SHP77 treated with DMSO at 0.1 percent for 48 hours (cell line): ENCODE results near the gene EIF3D.

Source experiments
- DNase-seq: peaks from one replicate; lab custom pipeline; 2025; lab: John Stamatoyannopoulos, UW

EIF3D gene

DNA sequence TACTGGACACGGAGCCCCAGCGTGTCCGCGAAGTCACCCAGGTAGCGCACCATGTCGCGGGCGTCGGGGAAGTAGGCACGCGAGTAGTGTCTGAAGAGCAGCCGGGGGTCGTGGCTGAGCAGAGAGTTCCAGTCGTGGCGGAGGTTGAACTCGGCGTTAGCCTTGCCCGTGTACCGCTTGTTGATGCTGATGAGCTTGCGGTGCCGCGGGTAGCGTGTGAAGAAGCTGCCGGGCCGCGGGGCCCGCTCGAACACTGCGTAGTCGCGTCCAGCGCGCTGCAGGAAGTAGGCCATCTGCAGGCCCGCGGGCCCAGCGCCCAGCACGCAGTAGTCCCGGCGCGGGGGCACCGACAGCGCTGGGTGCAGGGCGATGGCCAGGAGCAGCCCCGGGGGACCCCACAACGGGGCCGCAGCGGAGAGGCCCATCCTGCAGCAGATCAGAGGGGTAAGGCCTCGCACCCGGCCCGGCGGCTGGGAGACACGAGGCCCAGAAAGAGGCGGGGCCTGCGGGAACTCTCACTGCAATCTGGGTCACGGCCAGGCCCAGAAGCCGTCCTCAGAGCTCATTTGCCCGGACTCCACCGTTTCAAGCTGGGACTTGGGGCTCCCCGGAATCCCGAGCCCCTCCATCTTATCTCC is 22.8 kb downstream of the EIF3D start:
- no peak for DNase-seq

DNA sequence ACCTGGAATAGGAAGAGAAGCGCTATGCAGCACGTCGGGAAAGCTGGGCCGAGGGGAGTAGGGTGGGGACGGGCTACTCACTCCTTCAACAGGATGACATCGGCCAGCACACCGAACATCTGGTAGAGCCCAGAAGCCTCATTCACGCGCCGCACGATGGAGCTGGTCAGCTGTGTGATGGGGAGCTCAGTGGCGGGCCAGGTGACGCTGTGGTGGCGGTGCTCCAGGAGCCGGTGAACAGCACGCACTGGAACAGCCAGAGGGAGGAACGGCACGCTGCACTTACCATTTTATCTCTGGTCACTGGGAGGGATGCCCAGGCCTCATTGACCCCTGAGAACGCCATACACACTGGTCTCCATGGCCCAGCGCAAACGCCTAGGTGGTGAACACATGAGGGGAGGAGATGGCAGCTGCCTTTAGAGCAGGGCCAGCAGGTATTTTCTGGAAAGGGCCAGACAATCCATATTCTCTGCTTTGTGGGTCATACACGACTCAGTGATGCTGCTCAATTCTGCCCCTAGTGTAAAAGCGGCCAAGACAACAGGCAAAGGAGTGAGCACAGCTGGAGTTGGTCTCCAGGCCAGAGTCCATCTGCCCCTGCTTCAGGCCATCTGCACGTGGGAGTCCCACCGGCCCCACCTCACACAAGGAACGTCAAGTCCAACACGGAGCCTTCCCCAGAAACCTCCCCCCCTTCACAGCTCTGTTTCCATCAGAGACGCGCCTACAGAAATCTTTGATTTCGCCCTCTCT is 30.9 kb downstream of the EIF3D start:
- no peak for DNase-seq

- DNase-seq, result no peak
Measured at GRCh38 chr22:36493690-36494110, 35.3 kb downstream of the EIF3D start.

- DNase-seq, result no peak
Measured at GRCh38 chr22:36492109-36492508, 36.9 kb downstream of the EIF3D start.

DNA sequence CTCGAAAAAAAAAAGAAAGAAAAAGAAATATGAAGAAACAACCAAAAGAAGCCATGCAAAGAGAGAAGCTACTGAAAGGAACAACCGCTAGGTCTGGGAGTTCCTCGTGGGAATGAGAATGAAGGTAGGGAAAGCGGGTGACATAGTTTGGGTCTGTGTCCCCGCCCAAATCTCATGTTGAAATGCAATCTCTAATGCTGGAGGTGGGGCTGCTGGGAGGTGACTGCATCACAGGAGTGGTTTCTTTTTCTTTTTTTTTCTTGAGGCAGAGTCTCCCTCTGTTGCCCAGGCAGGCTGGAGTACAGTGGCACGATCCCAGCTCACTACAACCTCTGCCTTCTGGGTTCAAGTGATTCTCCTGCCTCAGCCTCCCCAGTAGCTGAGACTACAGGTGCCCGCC is 37.8 kb downstream of the EIF3D start:
- DNase-seq, result no peak

GRCh38 chr22:36486619-36487384 is 42.2 kb downstream of the EIF3D start:
- DNase-seq, result no peak

DNA sequence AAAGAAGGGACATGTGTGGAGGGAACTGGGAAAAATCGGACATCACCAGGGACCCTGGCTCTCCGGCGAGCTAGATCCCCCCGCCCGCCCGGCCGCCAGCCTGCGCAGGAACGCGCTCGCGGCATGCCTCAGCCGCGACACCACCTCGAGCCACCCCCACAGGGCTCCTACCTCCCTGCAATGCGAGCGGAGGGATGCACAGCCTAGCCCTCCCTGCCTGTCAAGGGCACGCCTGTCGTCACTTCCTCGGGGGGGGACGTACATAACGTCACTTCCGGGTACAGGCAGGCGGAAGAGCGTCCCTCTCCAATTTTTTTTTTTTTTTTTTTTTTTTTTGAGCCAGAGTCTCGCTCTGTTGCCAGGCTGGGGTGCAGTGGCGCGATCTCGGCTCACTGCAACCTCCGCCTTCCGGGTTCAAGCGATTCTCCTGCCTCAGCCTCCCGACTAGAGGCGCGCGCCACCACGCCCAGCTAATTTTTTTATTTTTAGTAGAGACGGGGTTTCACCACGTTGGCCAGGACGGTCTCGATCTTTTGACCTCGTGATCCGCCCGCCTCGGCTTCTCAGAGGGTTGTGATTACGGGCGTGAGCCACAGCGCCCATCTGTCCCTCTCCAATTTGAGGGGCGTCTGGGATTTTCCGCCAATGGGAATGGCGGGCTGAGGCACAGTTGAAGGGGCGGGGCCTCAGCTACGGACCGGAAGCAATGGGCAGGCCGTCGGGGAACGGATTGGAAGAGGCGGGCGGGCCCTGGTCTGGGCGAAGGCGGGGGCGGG is 47.4 kb downstream of the EIF3D start, which contains the start of gene TXN2:
TXN2 (minus strand) TSS at position 248 of the 776 bp plus-strand sequence. CDS start 803 bp downstream, outside the sequence.
- DNase-seq, result peak; percentile 88

DNA sequence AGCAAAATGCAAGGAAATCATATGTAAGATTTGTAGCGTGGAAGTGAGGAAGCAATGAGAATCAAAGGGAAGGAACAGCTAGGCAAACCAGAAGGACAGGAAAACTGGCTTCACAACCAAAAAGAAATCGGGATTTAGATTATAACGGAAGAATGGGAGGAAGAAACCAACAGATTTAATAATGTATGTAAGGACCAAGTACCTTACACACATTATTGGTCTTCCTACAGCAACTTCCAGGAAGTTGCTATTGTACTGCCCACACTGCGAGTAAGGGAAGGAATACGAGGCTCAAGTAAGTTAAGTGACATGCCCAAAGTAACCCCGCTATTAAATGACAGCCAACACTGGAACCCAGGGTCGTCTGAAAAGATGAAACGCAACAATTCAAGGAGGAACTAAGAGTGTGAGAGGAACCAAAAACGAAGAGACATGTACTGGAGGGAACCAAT is 48.0 kb downstream of the EIF3D start:
- no peak for DNase-seq

DNA sequence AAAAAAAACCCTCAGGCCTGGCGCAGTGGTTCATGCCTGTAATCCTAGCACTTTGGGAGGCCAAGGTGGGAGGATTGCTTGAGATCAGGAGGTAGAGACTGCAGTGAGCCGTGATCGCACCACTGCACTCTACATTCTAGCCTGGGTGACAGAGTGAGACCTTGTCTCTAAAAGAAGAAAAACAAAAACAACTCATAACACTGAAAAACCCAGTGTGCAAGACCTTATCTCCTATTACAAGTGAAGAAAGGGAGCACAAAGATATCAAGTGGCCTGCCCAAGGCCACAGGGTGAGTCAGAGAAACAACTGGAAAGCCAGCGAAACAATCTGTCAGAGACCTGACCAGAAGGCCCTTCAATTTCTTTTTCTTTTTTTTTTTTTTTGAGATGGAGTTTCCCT is 50.0 kb downstream of the EIF3D start:
- DNase-seq, result no peak

DNA sequence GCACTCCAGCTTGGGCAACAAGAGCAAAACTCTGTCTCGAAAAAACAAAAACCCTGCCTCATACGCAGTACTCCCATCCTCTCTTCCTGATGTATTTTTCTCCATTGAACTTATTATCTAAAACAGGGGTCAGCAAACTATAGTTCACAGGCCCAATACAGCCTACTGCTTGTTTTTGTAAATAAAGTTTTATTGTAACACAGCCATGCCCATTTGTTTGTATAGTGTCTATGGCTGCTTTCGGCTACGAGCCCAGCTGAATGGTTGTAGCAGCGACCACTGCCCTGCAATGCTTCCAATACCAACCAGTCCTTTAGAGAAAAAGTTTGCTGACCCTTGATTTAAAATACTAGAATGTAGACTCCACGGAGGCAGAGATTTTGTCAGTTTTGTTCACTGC is 53.6 kb downstream of the EIF3D start:
- no peak for DNase-seq

DNA sequence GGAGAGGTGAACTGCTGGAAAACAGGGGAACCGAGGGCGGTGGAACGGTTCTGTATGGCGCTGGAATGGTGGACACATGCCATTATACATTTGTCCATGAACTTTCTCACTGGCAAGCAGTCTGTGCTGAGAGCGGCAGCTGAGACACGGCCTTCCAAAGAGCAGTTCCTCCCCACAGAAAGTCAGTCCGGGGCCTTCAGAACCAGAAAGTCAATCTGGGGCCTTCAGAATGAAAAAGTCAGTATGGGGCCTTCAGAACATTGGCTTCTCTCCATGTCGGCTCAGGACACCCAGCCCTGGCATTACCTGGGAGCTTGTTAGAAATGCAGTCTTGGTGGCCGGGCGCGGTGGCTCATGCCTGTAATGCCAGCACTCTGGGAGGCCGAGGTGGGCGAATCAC is 56.3 kb downstream of the EIF3D start:
- DNase-seq, result no peak

DNA sequence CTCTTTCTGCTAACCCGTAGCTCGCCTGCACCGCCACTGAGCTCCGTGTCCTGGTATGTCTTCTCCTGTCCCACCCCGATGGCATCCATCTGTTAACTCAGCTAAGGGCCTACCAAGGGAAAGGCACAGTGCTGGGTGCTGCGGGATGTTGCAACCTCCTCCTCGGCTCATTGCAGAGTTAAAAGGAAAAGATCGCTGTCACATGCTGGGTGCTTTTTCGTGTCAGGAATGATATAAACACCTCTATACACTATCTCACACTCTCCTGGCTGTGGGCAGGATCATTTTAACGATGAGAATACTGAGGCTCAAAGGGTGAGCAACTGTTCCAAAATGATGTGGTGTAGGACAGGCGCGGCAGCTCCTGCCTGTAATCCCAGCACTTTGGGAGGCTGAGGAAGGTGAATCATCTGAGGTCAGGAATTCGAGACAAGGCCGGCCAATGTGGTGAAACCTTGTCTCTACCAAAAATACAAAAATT is 57.6 kb downstream of the EIF3D start:
- no peak for DNase-seq

GRCh38 chr22:36470994-36471331 is 58.0 kb downstream of the EIF3D start:
- no peak for DNase-seq

DNA sequence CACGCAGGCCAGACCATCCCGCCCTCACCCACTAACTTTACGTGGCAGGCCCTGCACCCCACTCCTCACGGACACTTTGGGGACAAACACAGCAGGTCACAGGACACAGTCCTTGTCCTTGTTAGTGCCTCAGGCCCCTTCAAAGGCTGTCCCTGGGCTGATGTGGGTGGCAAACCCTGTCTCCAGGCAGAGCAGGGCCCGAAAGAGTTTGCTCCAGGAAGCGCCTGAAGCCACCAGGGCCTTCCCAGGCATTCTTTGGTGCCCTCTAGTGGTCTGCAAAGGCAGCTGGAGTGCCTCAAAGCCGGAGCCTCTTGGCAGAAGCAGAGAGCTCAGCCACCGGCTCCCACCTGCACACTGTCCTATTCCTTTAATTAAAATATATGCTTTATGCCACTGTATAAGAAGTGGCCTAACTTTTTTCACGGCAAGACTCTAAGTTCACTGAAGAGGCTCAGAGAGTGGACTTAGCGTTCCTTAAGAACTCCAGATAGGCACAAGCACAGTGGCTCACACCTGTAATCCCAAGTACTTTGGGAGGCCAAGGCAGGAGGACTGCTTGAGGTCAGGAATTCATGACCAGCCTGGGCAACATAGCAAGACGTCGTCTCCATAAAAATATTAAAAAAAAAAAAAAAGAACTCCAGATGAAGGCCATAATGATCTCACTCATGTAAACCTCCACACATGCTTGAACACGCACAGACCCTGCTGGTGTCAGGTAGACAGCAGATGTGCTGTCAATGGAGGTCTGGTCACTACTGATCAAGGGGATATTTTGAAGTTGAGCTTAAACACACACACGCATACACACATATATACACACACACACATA is 58.6 kb downstream of the EIF3D start:
- DNase-seq, result peak; percentile 55

- DNase-seq, result no peak
Measured at GRCh38 chr22:36469094-36469710, 59.8 kb downstream of the EIF3D start.

DNA sequence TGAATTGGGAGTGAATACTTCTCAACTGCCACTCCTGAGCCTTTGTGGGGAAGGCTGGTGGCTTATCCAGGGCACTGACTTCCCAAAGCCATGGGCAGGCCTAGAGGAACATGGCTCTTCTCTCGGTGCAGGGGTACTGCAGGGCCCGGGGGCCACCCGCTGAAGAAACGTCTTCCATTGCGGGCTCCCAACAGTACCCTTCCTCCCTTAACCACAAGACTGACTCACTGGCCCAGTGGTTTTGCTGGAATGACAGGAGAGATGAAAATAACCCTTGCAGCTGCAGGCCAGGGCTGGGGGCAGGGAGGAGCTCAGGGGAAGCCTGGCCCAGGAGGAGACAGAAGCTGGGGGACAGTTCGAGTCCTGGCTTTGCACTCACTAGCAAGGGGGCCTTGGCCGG is 61.0 kb downstream of the EIF3D start:
- DNase-seq, result no peak

GRCh38 chr22:36467042-36467810 is 61.7 kb downstream of the EIF3D start:
- DNase-seq, result peak; percentile 25

DNA sequence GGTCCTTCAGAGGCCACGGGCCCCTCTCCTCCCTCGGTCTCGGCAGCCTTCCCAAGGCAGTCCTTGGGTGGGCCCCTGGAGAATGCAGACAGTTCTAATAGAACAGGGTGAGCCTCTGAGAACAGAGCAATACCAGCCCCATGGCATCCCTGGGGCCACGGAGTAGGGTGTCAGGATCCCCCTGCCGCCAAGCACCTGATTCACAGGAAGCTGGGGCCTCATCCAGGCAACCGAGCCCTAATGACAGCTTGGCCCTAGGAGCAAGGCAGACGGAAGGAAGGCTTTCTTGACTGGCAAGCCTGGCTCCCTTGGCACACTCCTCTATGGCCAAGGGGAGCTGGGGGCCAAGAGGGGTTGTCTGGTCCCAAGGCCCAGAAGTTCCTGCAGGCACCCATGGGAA is 62.7 kb downstream of the EIF3D start:
- DNase-seq, result no peak

- DNase-seq, result no peak
Measured at GRCh38 chr22:36465232-36466021, 63.5 kb downstream of the EIF3D start.
